Measurements from ENCODE around the gene BCOR. TPM values are rescaled to one million over a fixed set of nuclear protein-coding genes. Genes with fewer than 3 reads are reported as not detected.

Gene BCOR
- total RNA-seq, 1 experiment from 2014 or later = 21.8 TPM

GRCh38 chrX:40050532-40050931, 47.2 kb downstream of the BCOR start:
- Histone ChIP-seq H3K9me2 (replicated peaks; ENCODE audit: low read length) (no peaks in the 10 kb centered on the region), H3K9ac (ENCODE audit: low read length) (no peak overlapping the region), H3K4me2 (ENCODE audit: low read length) (no peak overlapping the region), H3K36me3 (ENCODE audit: low read depth, low read length) (peaks cover 66% of the 10 kb centered on the region), H3K4me1 (ENCODE audit: insufficient read depth, low read length) (peaks cover 15% of the 10 kb centered on the region), H2AFZ (ENCODE audit: low read length) (no peak overlapping the region), H3K27ac (ENCODE audit: low read length) (no peak overlapping the region), H3K9me3 (ENCODE audit: low read length) (peaks cover 6% of the 10 kb centered on the region; the same call in 1 of the 2 replicates), H3K79me2 (ENCODE audit: low read length) (no peaks in the 10 kb centered on the region), H3K4me3 (ENCODE audit: low read length) (no peak overlapping the region), H3F3A (ENCODE audit: low read length, unreplicated experiment) (no peaks in the 10 kb centered on the region), H3K27me3 (ENCODE audit: low read length) (no peaks in the 10 kb centered on the region), H4K20me1 (ENCODE audit: low read length) (no peaks in the 10 kb centered on the region)
- no TSS peak for BruUV-seq (replicated peaks)
- no peak for DNase-seq
- ATAC-seq = no peak
- ChIA-PET CTCF (no interaction called here), POLR2A (ENCODE audit: unreplicated experiment) (no interaction called here)
- intact Hi-C loops (cut with micrococcal nuclease) = no loop called here
- no peak for TF ChIP-seq CTCF (conservative IDR thresholded peaks at IDR 0.05; ENCODE audit: low read depth, low read length)
- TF ChIP-seq EZH2phosphoT487 (IDR thresholded peaks at IDR 0.05; ENCODE audit: borderline replicate concordance, low read length) = no peak
- no peak for TF ChIP-seq EZH2 (IDR thresholded peaks at IDR 0.05; ENCODE audit: low read length, unreplicated experiment)

GRCh38 chrX:40049084-40049641, 48.6 kb downstream of the BCOR start:
- TF ChIP-seq EZH2phosphoT487 (IDR thresholded peaks at IDR 0.05; ENCODE audit: borderline replicate concordance, low read length) = no peak
- TF ChIP-seq EZH2 (IDR thresholded peaks at IDR 0.05; ENCODE audit: low read length, unreplicated experiment) = no peak
- no peak for TF ChIP-seq CTCF (conservative IDR thresholded peaks at IDR 0.05; ENCODE audit: low read depth, low read length)
- peaks cover 2% of the 10 kb centered on the region; the same call in 1 of the 2 replicates for H3K4me1 ChIP-seq (ENCODE audit: insufficient read depth, low read length)
- peaks cover 6% of the 10 kb centered on the region; the same call in 1 of the 2 replicates for H3K9me3 ChIP-seq (ENCODE audit: low read length)
- no peaks in the 10 kb centered on the region for H4K20me1 ChIP-seq (ENCODE audit: low read length)
- no TSS peak for BruUV-seq (replicated peaks)
- no peaks in the 10 kb centered on the region for H3K79me2 ChIP-seq (ENCODE audit: low read length)
- no peaks in the 10 kb centered on the region for H3K9me2 ChIP-seq (replicated peaks; ENCODE audit: low read length)
- no peak overlapping the region for H2AFZ ChIP-seq (ENCODE audit: low read length)
- no peak overlapping the region for H3K9ac ChIP-seq (ENCODE audit: low read length)
- no peak overlapping the region for H3K27ac ChIP-seq (ENCODE audit: low read length)
- ChIA-PET POLR2A (ENCODE audit: unreplicated experiment) (no interaction called here), CTCF (no interaction called here)
- H3K4me3 ChIP-seq (ENCODE audit: low read length) = no peak overlapping the region
- H3F3A ChIP-seq (ENCODE audit: low read length, unreplicated experiment) = no peaks in the 10 kb centered on the region
- no peaks in the 10 kb centered on the region for H3K27me3 ChIP-seq (ENCODE audit: low read length)
- no peak overlapping the region for H3K4me2 ChIP-seq (ENCODE audit: low read length)
- ATAC-seq (no peak), DNase-seq (no peak)
- intact Hi-C loops (cut with micrococcal nuclease) = no loop called here
- H3K36me3 ChIP-seq (ENCODE audit: low read depth, low read length) = peaks cover 63% of the 10 kb centered on the region

GRCh38 chrX:40047485-40047884, 50.3 kb downstream of the BCOR start:
- Histone ChIP-seq H3K4me1 (ENCODE audit: insufficient read depth, low read length) (no peaks in the 10 kb centered on the region), H3K4me3 (ENCODE audit: low read length) (no peak overlapping the region), H3K9me3 (ENCODE audit: low read length) (peaks cover 3% of the 10 kb centered on the region; the same call in 1 of the 2 replicates), H3F3A (ENCODE audit: low read length, unreplicated experiment) (no peaks in the 10 kb centered on the region), H3K36me3 (ENCODE audit: low read depth, low read length) (peaks cover 47% of the 10 kb centered on the region), H2AFZ (ENCODE audit: low read length) (no peak overlapping the region), H3K27ac (ENCODE audit: low read length) (no peak overlapping the region), H3K27me3 (ENCODE audit: low read length) (no peaks in the 10 kb centered on the region), H3K4me2 (ENCODE audit: low read length) (no peak overlapping the region), H3K9me2 (replicated peaks; ENCODE audit: low read length) (no peaks in the 10 kb centered on the region), H3K9ac (ENCODE audit: low read length) (no peak overlapping the region), H3K79me2 (ENCODE audit: low read length) (no peaks in the 10 kb centered on the region), H4K20me1 (ENCODE audit: low read length) (no peaks in the 10 kb centered on the region)
- no peak for DNase-seq
- no peak for TF ChIP-seq CTCF (conservative IDR thresholded peaks at IDR 0.05; ENCODE audit: low read depth, low read length)
- TF ChIP-seq EZH2phosphoT487 (IDR thresholded peaks at IDR 0.05; ENCODE audit: borderline replicate concordance, low read length) = no peak
- TF ChIP-seq EZH2 (IDR thresholded peaks at IDR 0.05; ENCODE audit: low read length, unreplicated experiment) = no peak
- intact Hi-C loops (cut with micrococcal nuclease) = no loop called here
- no TSS peak for BruUV-seq (replicated peaks)
- ChIA-PET CTCF (no interaction called here), POLR2A (ENCODE audit: unreplicated experiment) (no interaction called here)
- no peak for ATAC-seq
